Neural progenitor cell (in vitro differentiated cells): ENCODE measurements around the gene LRRC36. TPM values are rescaled to one million over a fixed set of nuclear protein-coding genes. Genes with fewer than 3 reads are reported as not detected.

Experiments used
- DNase-seq: peaks from one replicate; pipeline ENCODE4 v3.0.0-alpha.2; 2016; ENCODE audit warnings: low spot score
- H2AFZ ChIP-seq: fragments of 200-600 bp; sonication (generic); replicated peaks from 2 replicates; pipeline ENCODE4 v1.6.1; 2016; ENCODE audit warnings: antibody characterized with exemption
- H3F3A ChIP-seq: fragments of 200-600 bp; sonication (generic); 2 replicates; pipeline ENCODE4 v1.6.1; 2016; ENCODE audit warnings: antibody characterized with exemption, low read depth
- H3K27ac ChIP-seq: fragments of 200-600 bp; sonication (generic); 2 replicates; pipeline ENCODE4 v1.5.1; 2016; ENCODE audit warnings: mild to moderate bottlenecking
- H3K27me3 ChIP-seq: fragments of 200-600 bp; sonication (generic); 2 replicates; pipeline ENCODE4 v1.6.1; 2016; ENCODE audit warnings: mild to moderate bottlenecking, moderate library complexity
- H3K36me3 ChIP-seq: fragments of 200-600 bp; sonication (generic); 2 replicates; pipeline ENCODE4 v1.5.1; 2016
- H3K4me1 ChIP-seq: fragments of 200-600 bp; sonication (generic); 2 replicates; pipeline ENCODE4 v1.6.1; 2016; ENCODE audit warnings: mixed run types
- H3K4me2 ChIP-seq: fragments of 200-600 bp; sonication (generic); 2 replicates; pipeline ENCODE4 v1.6.1; 2016
- H3K4me3 ChIP-seq: fragments of 200-600 bp; sonication (generic); 2 replicates; pipeline ENCODE4 v1.5.1; 2016
- H3K79me2 ChIP-seq: fragments of 200-600 bp; sonication (generic); 2 replicates; pipeline ENCODE4 v1.6.1; 2016; ENCODE audit warnings: low read depth
- H3K9ac ChIP-seq: fragments of 200-600 bp; sonication (generic); 2 replicates; pipeline ENCODE4 v1.6.1; 2016
- H3K9me3 ChIP-seq: fragments of 200-600 bp; sonication (generic); 2 replicates; pipeline ENCODE4 v1.5.1; 2016; ENCODE audit warnings: low read depth
- H4K20me1 ChIP-seq: fragments of 200-600 bp; sonication (generic); 2 replicates; pipeline ENCODE4 v1.6.1; 2016; ENCODE audit warnings: low read depth
- H3K27ac Mint-ChIP-seq: 3 replicates; pipeline ENCODE4 v1.8.0; 2021; ENCODE audit warnings: mixed read lengths
- H3K27me3 Mint-ChIP-seq: 2 replicates; pipeline ENCODE4 v1.8.0; 2022; ENCODE audit warnings: low read depth, mild to moderate bottlenecking, inconsistent platforms, moderate library complexity, mixed read lengths; ENCODE audit not compliant: insufficient read depth
- H3K36me3 Mint-ChIP-seq: 3 replicates; pipeline ENCODE4 v1.8.0; 2021; ENCODE audit warnings: mixed read lengths
- H3K4me1 Mint-ChIP-seq: 3 replicates; pipeline ENCODE4 v1.8.0; 2021; ENCODE audit warnings: mixed read lengths
- H3K4me3 Mint-ChIP-seq: 3 replicates; pipeline ENCODE4 v1.8.0; 2021; ENCODE audit warnings: mild to moderate bottlenecking, moderate library complexity, mixed read lengths
- H3K9me3 Mint-ChIP-seq: 3 replicates; pipeline ENCODE4 v1.8.0; 2020; ENCODE audit warnings: mixed read lengths
- CTCF ChIP-seq: fragments of 200-600 bp; sonication (generic); IDR thresholded peaks from 2 replicates; pipeline ENCODE4 v1.5.1; 2017; ENCODE audit warnings: antibody characterized with exemption, mild to moderate bottlenecking
- EZH2 ChIP-seq: fragments of 200-600 bp; sonication (generic); IDR thresholded peaks from 2 replicates; pipeline ENCODE4 v1.6.1; 2017; ENCODE audit warnings: antibody characterized with exemption, mild to moderate bottlenecking, moderate library complexity
- EZH2phosphoT487 ChIP-seq: fragments of 200-600 bp; sonication (generic); IDR thresholded peaks from 2 replicates; pipeline ENCODE4 v1.6.1; 2017; ENCODE audit warnings: antibody characterized with exemption
- total RNA-seq: library from RNA; depleted of rRNA; stranded (reverse); fragments of >200 nt; gene quantifications from 2 replicates; pipeline ENCODE4 v1.2.3, GENCODE V29; 2015; ENCODE audit warnings: low replicate concordance

Gene LRRC36
- total RNA-seq, 1 donor from 2014 or later: not detected

DNA sequence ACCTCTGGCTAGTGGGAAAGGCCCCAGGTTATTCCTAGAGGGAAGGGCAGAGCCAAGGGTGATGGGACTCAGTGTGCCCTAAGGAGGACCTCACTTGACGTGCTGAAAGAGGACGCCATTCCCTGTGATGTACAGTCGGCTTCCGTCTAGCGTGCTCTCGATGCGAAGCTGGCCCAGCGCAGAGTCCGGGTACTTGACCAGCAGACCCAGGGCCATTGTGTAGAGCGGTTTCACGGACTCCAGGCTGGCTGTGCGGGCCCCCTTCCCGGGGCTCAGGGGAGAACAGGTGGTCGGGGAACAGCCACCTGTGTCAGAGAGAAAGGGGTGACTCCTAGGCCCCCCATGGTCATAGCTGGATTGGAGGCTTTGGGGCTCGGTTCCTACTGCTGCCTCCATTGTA lies 27.3 kb upstream of the LRRC36 start:
- Histone ChIP-seq H4K20me1 (no peaks in the 10 kb centered on the region), H3K36me3 (no peaks in the 10 kb centered on the region), H3K27ac (no peak overlapping the region), H3F3A (no peaks in the 10 kb centered on the region), H3K9me3 (no peaks in the 10 kb centered on the region), H3K4me1 (no peaks in the 10 kb centered on the region), H3K79me2 (no peaks in the 10 kb centered on the region), H3K4me2 (no peak overlapping the region), H2AFZ (no peak overlapping the region), H3K4me3 (no peak overlapping the region), H3K27me3 (peaks cover 6% of the 10 kb centered on the region), H3K9ac (no peak overlapping the region)
- DNase-seq: no peak
- TF ChIP-seq CTCF: no peak
- TF ChIP-seq EZH2phosphoT487: no peak
- TF ChIP-seq EZH2: no peak
- no peak overlapping the region for H3K27ac Mint-ChIP-seq
- H3K36me3 Mint-ChIP-seq: no peaks in the 10 kb centered on the region
- H3K9me3 Mint-ChIP-seq: peaks cover 2% of the 10 kb centered on the region
- no peaks in the 10 kb centered on the region for H3K27me3 Mint-ChIP-seq
- no peak overlapping the region for H3K4me3 Mint-ChIP-seq
- peaks cover 4% of the 10 kb centered on the region for H3K4me1 Mint-ChIP-seq

GRCh38 chr16:67301080-67301782 lies 25.4 kb upstream of the LRRC36 start:
- H3K36me3 ChIP-seq: no peaks in the 10 kb centered on the region
- TF ChIP-seq CTCF (no peak), EZH2phosphoT487 (no peak), EZH2 (no peak)
- no peaks in the 10 kb centered on the region for H3K4me1 ChIP-seq
- Mint-ChIP-seq H3K4me1 (no peaks in the 10 kb centered on the region), H3K36me3 (no peaks in the 10 kb centered on the region), H3K4me3 (no peak overlapping the region), H3K27me3 (no peaks in the 10 kb centered on the region), H3K27ac (peak overlapping the region; percentile 12), H3K9me3 (peaks cover 2% of the 10 kb centered on the region)
- no peaks in the 10 kb centered on the region for H4K20me1 ChIP-seq
- no peaks in the 10 kb centered on the region for H3K9me3 ChIP-seq
- no peaks in the 10 kb centered on the region for H3F3A ChIP-seq
- H2AFZ ChIP-seq: no peak overlapping the region
- no peaks in the 10 kb centered on the region for H3K79me2 ChIP-seq
- no peak for DNase-seq
- H3K27ac ChIP-seq: no peak overlapping the region
- H3K4me2 ChIP-seq: no peak overlapping the region
- H3K4me3 ChIP-seq: no peak overlapping the region
- H3K27me3 ChIP-seq: peaks cover 8% of the 10 kb centered on the region
- no peak overlapping the region for H3K9ac ChIP-seq

GRCh38 chr16:67302076-67302475 lies 24.5 kb upstream of the LRRC36 start:
- H3K27me3 Mint-ChIP-seq: no peaks in the 10 kb centered on the region
- Histone ChIP-seq H2AFZ (no peak overlapping the region), H3K27ac (no peak overlapping the region), H3K27me3 (peaks cover 6% of the 10 kb centered on the region), H3K4me1 (no peaks in the 10 kb centered on the region), H3K9me3 (no peaks in the 10 kb centered on the region), H3K4me3 (no peak overlapping the region), H3K9ac (no peak overlapping the region), H3K4me2 (no peak overlapping the region), H4K20me1 (no peaks in the 10 kb centered on the region), H3K36me3 (no peaks in the 10 kb centered on the region), H3K79me2 (no peaks in the 10 kb centered on the region), H3F3A (no peaks in the 10 kb centered on the region)
- no peak overlapping the region for H3K27ac Mint-ChIP-seq
- TF ChIP-seq EZH2phosphoT487: no peak
- TF ChIP-seq EZH2: no peak
- TF ChIP-seq CTCF: no peak
- no peak overlapping the region for H3K4me3 Mint-ChIP-seq
- DNase-seq: no peak
- H3K9me3 Mint-ChIP-seq: peaks cover 2% of the 10 kb centered on the region
- H3K36me3 Mint-ChIP-seq: no peaks in the 10 kb centered on the region
- H3K4me1 Mint-ChIP-seq: no peaks in the 10 kb centered on the region
